ENCODE data around the gene HK1. TPM values are rescaled to one million over a fixed set of nuclear protein-coding genes. Genes with fewer than 3 reads are reported as not detected.
A peak's percentile ranks its signal among the peaks of the same experiment; 100 is the strongest.

The HK1 gene
- total RNA-seq, 1 experiment from 2014 or later: 219 TPM

- ChIA-PET POLR2A (no interaction called here), CTCF (interaction anchor here (0.8 to 2.6 kb wide), 2 partner anchors 10 to 18 kb away, joined by 3 to 7 read pairs; no protein-coding TSS in a partner anchor)
- no peak overlapping the region for H3K4me3 Mint-ChIP-seq
- H3K27me3 Mint-ChIP-seq (ENCODE audit: low read depth): no peaks in the 10 kb centered on the region
- no peaks in the 10 kb centered on the region for H3K9me3 Mint-ChIP-seq
- H3K36me3 Mint-ChIP-seq: peaks cover 4% of the 10 kb centered on the region; the same call in 1 of the 2 replicates
- TF ChIP-seq E2F1 (CRISPR knock-in tag; IDR thresholded peaks at IDR 0.05): no peak
- TF ChIP-seq ARID4B (CRISPR knock-in tag; IDR thresholded peaks at IDR 0.05; ENCODE audit: borderline replicate concordance): no peak
- TF ChIP-seq OVOL2 (CRISPR knock-in tag; IDR thresholded peaks at IDR 0.05; ENCODE audit: borderline replicate concordance): no peak
- no peak for TF ChIP-seq ATF6 (CRISPR knock-in tag; IDR thresholded peaks at IDR 0.05)
- no peak for TF ChIP-seq ZBTB21 (CRISPR knock-in tag; IDR thresholded peaks at IDR 0.05; ENCODE audit: borderline replicate concordance)
- TF ChIP-seq ZNF219 (CRISPR knock-in tag; IDR thresholded peaks at IDR 0.05; ENCODE audit: borderline replicate concordance): no peak
- TF ChIP-seq EMX1 (CRISPR knock-in tag; IDR thresholded peaks at IDR 0.05): no peak
- no peak for TF ChIP-seq E2F5 (CRISPR knock-in tag; IDR thresholded peaks at IDR 0.05)
- TF ChIP-seq SMAD4 (CRISPR knock-in tag; IDR thresholded peaks at IDR 0.05): no peak
- TF ChIP-seq ELF4 (CRISPR knock-in tag; IDR thresholded peaks at IDR 0.05; ENCODE audit: low read depth): no peak
- TF ChIP-seq AFF4 (CRISPR knock-in tag; IDR thresholded peaks at IDR 0.05; ENCODE audit: borderline replicate concordance): no peak
- TF ChIP-seq USF1 (CRISPR knock-in tag; IDR thresholded peaks at IDR 0.05): no peak
- ATAC-seq: no peak
- DNase-seq (ENCODE audit: low spot score): no peak
- H3K27ac Mint-ChIP-seq: peak overlapping the region; percentile 93
- H3K4me1 Mint-ChIP-seq: peaks cover 98% of the 10 kb centered on the region
Measured at GRCh38 chr10:69335063-69335587, 56.8 kb downstream of the HK1 start.
